ENCODE measurements around the gene MEAF6. TPM values are rescaled to one million over a fixed set of nuclear protein-coding genes. Genes with fewer than 3 reads are reported as not detected.
"Not testable (repeated sequence)": the region's sequence is repeated elsewhere in the genome, so short reads cannot be mapped to it uniquely, and the experiment has no call there.

The MEAF6 gene
- total RNA-seq, 4 donors from 2014 or later = 55.2 to 100 (median 78.3) TPM

- WGBS = 10% methylated on average over 8 of the region's 11 CpGs
These were observed 39.0 kb upstream of the MEAF6 start for GRCh38 chr1:37553598-37553926.

GRCh38 chr1:37549341-37549740 is 34.8 kb upstream of the MEAF6 start:
- WGBS = 95% methylated on average over 6 of the region's 6 CpGs
- H3K27me3 ChIP-seq = no peaks in the 10 kb centered on the region
- no peak overlapping the region for H3K27ac ChIP-seq (replicated peaks in 1 of 4)
- peaks cover 33 to 82% (median 62%) of the 10 kb centered on the region in 4 donors for H3K36me3 ChIP-seq
- intact Hi-C loops (cut with DNase I) = no loop called here
- no peak for TF ChIP-seq POLR2AphosphoS5 (IDR thresholded peaks at IDR 0.05)
- DNase-seq (ENCODE audit: extremely low spot score) = no peak
- no peaks in the 10 kb centered on the region for H3K9me3 ChIP-seq
- no peak overlapping the region for H3K4me3 ChIP-seq
- peaks cover 17 to 34% (median 24%) of the 10 kb centered on the region in 4 donors for H3K4me1 ChIP-seq

More at GRCh38 chr1:37553598-37553926, 39.0 kb upstream of the MEAF6 start:
- Histone ChIP-seq H3K36me3 (peaks cover 18 to 42% (median 21%) of the 10 kb centered on the region in 4 donors), H3K4me3 (peak overlapping the region; percentile 82 to 98 (median 90)), H3K27me3 (no peaks in the 10 kb centered on the region), H3K27ac (replicated peaks in 1 of 4) (peak overlapping the region; percentile 86 to 91 (median 88)), H3K4me1 (peaks cover 30 to 63% (median 42%) of the 10 kb centered on the region in 4 donors), H3K9me3 (no peaks in the 10 kb centered on the region)
- DNase-seq (ENCODE audit: extremely low spot score) = no peak
- TF ChIP-seq POLR2AphosphoS5 (IDR thresholded peaks at IDR 0.05) = no peak
- TF ChIP-seq POLR2A (IDR thresholded peaks at IDR 0.05; ENCODE audit: low read depth) = no peak
- TF ChIP-seq CTCF (IDR thresholded peaks at IDR 0.05) = no peak
- no peak for TF ChIP-seq EP300 (IDR thresholded peaks at IDR 0.05)
- intact Hi-C loops (cut with DNase I) = no loop called here

- TF ChIP-seq EP300 (IDR thresholded peaks at IDR 0.05) = no peak
- TF ChIP-seq POLR2A (IDR thresholded peaks at IDR 0.05; ENCODE audit: low read depth) = no peak
- no peak for TF ChIP-seq POLR2AphosphoS5 (IDR thresholded peaks at IDR 0.05)
- TF ChIP-seq CTCF (IDR thresholded peaks at IDR 0.05) = no peak
- no peak overlapping the region for H3K27ac ChIP-seq (replicated peaks in 1 of 4)
- peaks cover 0 to 8% (median 4%) of the 10 kb centered on the region in 4 donors for H3K4me1 ChIP-seq
- H3K4me3 ChIP-seq = no peak overlapping the region
- H3K36me3 ChIP-seq = peaks cover 42 to 91% (median 66%) of the 10 kb centered on the region in 4 donors
- WGBS = 80% methylated on average over 5 of the region's 5 CpGs
- no peaks in the 10 kb centered on the region for H3K9me3 ChIP-seq
- intact Hi-C loops (cut with DNase I) = no loop called here
- no peaks in the 10 kb centered on the region for H3K27me3 ChIP-seq
- no peak for DNase-seq (ENCODE audit: extremely low spot score)
These were observed 30.5 kb upstream of the MEAF6 start for GRCh38 chr1:37545019-37545418.

GRCh38 chr1:37544530-37544929 is 30.0 kb upstream of the MEAF6 start:
- no peak for DNase-seq (ENCODE audit: extremely low spot score)
- H3K9me3 ChIP-seq = no peaks in the 10 kb centered on the region
- peaks cover 46 to 91% (median 71%) of the 10 kb centered on the region in 4 donors for H3K36me3 ChIP-seq
- no peak overlapping the region for H3K27ac ChIP-seq (replicated peaks in 1 of 4)
- WGBS = 94% methylated on average over 21 of the region's 21 CpGs
- no peak overlapping the region for H3K4me3 ChIP-seq
- intact Hi-C loops (cut with DNase I) = no loop called here
- no peak for TF ChIP-seq POLR2A (IDR thresholded peaks at IDR 0.05; ENCODE audit: low read depth)
- TF ChIP-seq EP300 (IDR thresholded peaks at IDR 0.05) = no peak
- no peak for TF ChIP-seq POLR2AphosphoS5 (IDR thresholded peaks at IDR 0.05)
- TF ChIP-seq CTCF (IDR thresholded peaks at IDR 0.05) = no peak
- H3K4me1 ChIP-seq = peaks cover 0 to 5% (median 2%) of the 10 kb centered on the region in 4 donors
- H3K27me3 ChIP-seq = no peaks in the 10 kb centered on the region

- Histone ChIP-seq H3K36me3 (peaks cover 47 to 92% (median 72%) of the 10 kb centered on the region in 4 donors), H3K4me3 (no peak overlapping the region), H3K4me1 (peaks cover 0 to 1% (median 0%) of the 10 kb centered on the region in 4 donors), H3K9me3 (no peaks in the 10 kb centered on the region), H3K27me3 (no peaks in the 10 kb centered on the region), H3K27ac (replicated peaks in 1 of 4) (no peak overlapping the region)
- intact Hi-C loops (cut with DNase I) = no loop called here
- no peak for DNase-seq (ENCODE audit: extremely low spot score)
- 95% methylated on average over 30 of the region's 30 CpGs for WGBS
- TF ChIP-seq POLR2AphosphoS5 (IDR thresholded peaks at IDR 0.05) (no peak), EP300 (IDR thresholded peaks at IDR 0.05) (no peak), CTCF (IDR thresholded peaks at IDR 0.05) (no peak), POLR2A (IDR thresholded peaks at IDR 0.05; ENCODE audit: low read depth) (no peak)
These were observed 25.6 kb upstream of the MEAF6 start for GRCh38 chr1:37540036-37540785.

- H3K9me3 ChIP-seq; H3K4me3 ChIP-seq; DNase-seq (ENCODE audit: extremely low spot score); H3K27me3 ChIP-seq; H3K27ac ChIP-seq (replicated peaks in 1 of 4); intact Hi-C loops (cut with DNase I): not testable (repeated sequence)
- Histone ChIP-seq H3K36me3 (peaks cover 47 to 82% (median 62%) of the 10 kb centered on the region in 4 donors), H3K4me1 (peaks cover 7 to 12% (median 8%) of the 10 kb centered on the region in 4 donors)
- 96% methylated on average over 10 of the region's 10 CpGs for WGBS
These were observed 24.6 kb upstream of the MEAF6 start for GRCh38 chr1:37539154-37539553.
